NCI-H748 treated with DMSO at 0.1 percent for 48 hours (cell line): ENCODE data around the gene DHX36.

Experiments used
- DNase-seq: peaks from one replicate; lab custom pipeline; 2025; lab: John Stamatoyannopoulos, UW

The DHX36 gene

DNA sequence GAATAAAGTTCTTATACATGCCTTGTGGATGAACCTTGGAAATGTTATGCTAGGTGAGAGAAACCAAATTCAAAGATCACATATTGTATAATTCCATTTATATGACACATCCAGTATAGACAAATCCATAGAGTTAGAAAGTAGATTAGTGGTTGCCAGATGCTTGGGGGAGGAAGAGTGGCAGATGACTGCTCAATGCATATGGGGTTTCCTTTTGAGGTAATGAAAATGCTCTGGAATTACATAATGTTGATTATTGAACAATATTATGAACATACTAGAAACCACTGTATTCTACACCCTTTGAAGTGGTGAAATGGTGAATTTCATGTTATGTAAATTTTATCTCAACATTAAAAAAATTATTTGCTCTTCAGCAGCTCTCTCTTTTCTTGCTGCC, 100.8 kb downstream of the DHX36 start:
- DNase-seq, result no peak
